HCT116 (cell line): ENCODE data around the gene RASAL2. TPM values are rescaled to one million over a fixed set of nuclear protein-coding genes. Genes with fewer than 3 reads are reported as not detected.
A peak's percentile ranks its signal among the peaks of the same experiment; 100 is the strongest.

Source experiments
- ATAC-seq: fragments of 200-7000 bp; cut with Tn5 transposase; 2 replicates; pipeline ENCODE4 v1.9.1; 2020; ENCODE audit warnings: mild to moderate bottlenecking, moderate library complexity
- BruUV-seq: library from RNA; stranded (reverse); fragments of 400-500 nt; replicated peaks from 2 replicates; lab custom pipeline; 2021; lab: Mats Ljungman, UMichigan
- CTCF ChIA-PET: fragments of 300-600 bp; sonication (Branson Sonifier 250); formaldehyde crosslinking; loops from one replicate; lab custom pipeline; 2021; ENCODE audit warnings: antibody characterized with exemption; lab: Charles Lee
- POLR2A ChIA-PET: fragments of 300-600, 350-600 bp; sonication (Branson Sonifier 250); formaldehyde crosslinking; loops from one replicate; lab custom pipeline; 2021; ENCODE audit warnings: antibody characterized with exemption; lab: Charles Lee
- RAD21 ChIA-PET, 2 experiments: fragments of 300-600 bp; sonication (Branson Sonifier 250); formaldehyde crosslinking; loops; one replicate each; lab custom pipeline; 2023; ENCODE audit warnings: low total read pairs in 2 of 2; ENCODE audit not compliant: uncharacterized antibody in 2 of 2, unreplicated experiment in 2 of 2, low non-redundant PET in 1 of 2; lab: Charles Lee
- DNase-seq: peaks from one replicate; pipeline ENCODE4 v3.0.0-alpha.2; 2010; ENCODE audit warnings: low read depth, low spot score
- H2AFZ ChIP-seq: fragments of 200-600 bp; shearing (Covaris generic), sonication (generic); 2 replicates; pipeline ENCODE4 v1.6.1; 2017; ENCODE audit warnings: low read depth, mixed run types, mixed read lengths, antibody characterized with exemption, low read length; ENCODE audit not compliant: poor library complexity, severe bottlenecking
- H3K27ac ChIP-seq: 2 replicates; pipeline ENCODE4 v1.5.1; 2012; ENCODE audit warnings: low read depth, low read length
- H3K27me3 ChIP-seq: fragments of 200-600 bp; sonication (generic); 2 replicates; pipeline ENCODE4 v1.6.1; 2016; ENCODE audit warnings: mixed run types, low read length, mixed read lengths; ENCODE audit not compliant: insufficient read depth
- H3K36me3 ChIP-seq, 2 experiments: fragments of 200-500 bp in 1 of 2; fragments of 200-600 bp in 1 of 2; sonication (Bioruptor generic) in 1 of 2; sonication (generic) in 1 of 2; 2 replicates each; pipeline versions ENCODE4 v1.5.1 to v1.6.1; 2014 to 2016; ENCODE audit warnings: low read length in 2 of 2, inconsistent platforms in 1 of 2, mixed read lengths in 1 of 2, mixed run types in 1 of 2; ENCODE audit not compliant: insufficient read depth in 2 of 2, control insufficient read depth in 1 of 2
- H3K4me1 ChIP-seq, 2 experiments: fragments of 200-600 bp in 1 of 2; sonication (generic) in 1 of 2; 2 replicates each; pipeline versions ENCODE4 v1.5.1 to v1.6.1; 2012 to 2017; ENCODE audit warnings: low read length in 2 of 2, inconsistent platforms in 1 of 2, mild to moderate bottlenecking in 1 of 2, mixed read lengths in 1 of 2, mixed run types in 1 of 2, moderate library complexity in 1 of 2; ENCODE audit not compliant: insufficient read depth in 2 of 2, control insufficient read depth in 1 of 2
- H3K4me2 ChIP-seq: fragments of 200-600 bp; sonication (generic); 2 replicates; pipeline ENCODE4 v1.6.1; 2017; ENCODE audit warnings: mixed run types, low read length, mixed read lengths
- H3K4me3 ChIP-seq, 2 experiments: fragments of 200-600 bp in 1 of 2; sonication (generic) in 1 of 2; replicated peaks in 1 of 2; 2 replicates each; pipeline ENCODE4 v1.5.1; 2011 to 2016; ENCODE audit warnings: low read length in 2 of 2, control low read depth in 1 of 2, low read depth in 1 of 2, mild to moderate bottlenecking in 1 of 2, mixed read lengths in 1 of 2, mixed run types in 1 of 2
- H3K79me2 ChIP-seq: fragments of 200-600 bp; sonication (generic); 2 replicates; pipeline ENCODE4 v1.6.1; 2017; ENCODE audit warnings: mild to moderate bottlenecking, mixed run types, low read length, moderate library complexity, mixed read lengths; ENCODE audit not compliant: insufficient read depth
- H3K9ac ChIP-seq: fragments of 200-600 bp; sonication (generic); 2 replicates; pipeline ENCODE4 v1.6.1; 2016; ENCODE audit warnings: low read length, mixed read lengths
- H3K9me2 ChIP-seq: fragments of 200-600 bp; sonication (generic), shearing (Covaris generic); 2 replicates; pipeline ENCODE4 v1.6.1; 2017; ENCODE audit warnings: mixed run types, mild to moderate bottlenecking, moderate library complexity; ENCODE audit not compliant: insufficient read depth
- H3K9me3 ChIP-seq, 2 experiments: fragments of 200-500 bp in 1 of 2; fragments of 200-600 bp in 1 of 2; sonication (Bioruptor generic) in 1 of 2; sonication (generic) in 1 of 2; 2 replicates each; pipeline ENCODE4 v1.6.1; 2014 to 2017; ENCODE audit warnings: low read length in 2 of 2, mixed read lengths in 2 of 2, inconsistent platforms in 1 of 2, low read depth in 1 of 2, mild to moderate bottlenecking in 1 of 2, mixed run types in 1 of 2, moderate library complexity in 1 of 2; ENCODE audit not compliant: control insufficient read depth in 1 of 2, insufficient read depth in 1 of 2
- H4K20me1 ChIP-seq: fragments of 200-600 bp; sonication (generic), shearing (Covaris generic); 2 replicates; pipeline ENCODE4 v1.6.1; 2017; ENCODE audit warnings: mixed run types, mild to moderate bottlenecking, moderate library complexity; ENCODE audit not compliant: insufficient read depth
- CTCF ChIP-seq, 3 experiments: fragments of 200-600 bp in 1 of 3; sonication (generic) in 1 of 3; IDR thresholded peaks in 2 of 3; conservative IDR thresholded peaks in 1 of 3; 2 replicates each; pipeline ENCODE4 v1.5.1; 2012 to 2017; ENCODE audit warnings: low read depth in 2 of 3, low read length in 2 of 3, antibody characterized with exemption in 1 of 3, borderline replicate concordance in 1 of 3, control low read depth in 1 of 3, mild to moderate bottlenecking in 1 of 3, mixed read lengths in 1 of 3, mixed run types in 1 of 3, moderate library complexity in 1 of 3; ENCODE audit not compliant: insufficient read depth in 1 of 3
- EGR1 ChIP-seq: IDR thresholded peaks from 2 replicates; pipeline ENCODE4 v1.6.1; 2012; ENCODE audit warnings: low read depth
- EZH2phosphoT487 ChIP-seq: fragments of 200-600 bp; IDR thresholded peaks from 2 replicates; pipeline ENCODE4 v1.6.1; 2018; ENCODE audit warnings: antibody characterized with exemption, borderline replicate concordance
- JUND ChIP-seq: IDR thresholded peaks from 2 replicates; pipeline ENCODE4 v1.6.1; 2012
- MAX ChIP-seq: IDR thresholded peaks from 2 replicates; pipeline ENCODE4 v1.6.1; 2012
- POLR2AphosphoS5 ChIP-seq: IDR thresholded peaks from 2 replicates; pipeline ENCODE4 v1.6.1; 2011; ENCODE audit warnings: mild to moderate bottlenecking, low read depth, low read length, moderate library complexity
- ZBTB33 ChIP-seq: IDR thresholded peaks from 2 replicates; pipeline ENCODE4 v1.6.1; 2011; ENCODE audit warnings: mild to moderate bottlenecking, low read length, moderate library complexity; ENCODE audit not compliant: insufficient replicate concordance; ENCODE audit errors: extremely low read depth
- intact Hi-C: fragments of 100-400 bp; cut with micrococcal nuclease; formaldehyde crosslinking; loops from 2 replicates; pipeline ENCODE4 v1.10.0; 2022
- total RNA-seq: library from RNA; stranded (reverse); gene quantifications from one replicate; pipeline ENCODE4 v1.2.1, GENCODE V29; 2021; ENCODE audit not compliant: unreplicated experiment

The RASAL2 gene
- total RNA-seq, 1 experiment from 2014 or later = 11.7 TPM

DNA sequence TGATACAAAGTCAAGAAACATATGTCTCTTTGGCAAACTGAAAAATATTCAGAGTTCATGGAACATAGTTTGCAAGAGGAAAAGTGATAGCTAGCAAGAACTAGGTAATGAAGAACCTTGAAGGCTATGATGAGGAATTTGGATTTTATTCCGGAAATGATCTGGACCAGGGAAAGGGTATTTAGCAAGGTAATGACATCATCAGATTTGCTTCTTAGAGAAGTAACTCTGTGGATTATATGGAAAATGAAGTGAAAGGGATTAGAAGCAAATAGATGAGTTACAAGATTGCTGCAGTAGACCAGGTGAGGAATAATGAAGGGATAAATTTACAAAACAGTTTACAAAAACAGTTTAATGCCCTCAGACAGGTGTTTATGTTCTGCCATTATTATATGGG lies 197.3 kb downstream of the RASAL2 start:
- no peaks in the 10 kb centered on the region for H4K20me1 ChIP-seq
- intact Hi-C loops = no loop called here
- H3K4me2 ChIP-seq = no peak overlapping the region
- H3K9me2 ChIP-seq = no peaks in the 10 kb centered on the region
- no peaks in the 10 kb centered on the region for H3K27me3 ChIP-seq
- no peaks in the 10 kb centered on the region for H3K36me3 ChIP-seq
- RAD21 ChIA-PET = no interaction called here
- no peak overlapping the region for H3K4me3 ChIP-seq
- no TSS peak for BruUV-seq
- DNase-seq (no peak), ATAC-seq (no peak)
- H3K4me1 ChIP-seq = no peaks in the 10 kb centered on the region
- POLR2A ChIA-PET = no interaction called here
- no peaks in the 10 kb centered on the region for H3K9me3 ChIP-seq
- CTCF ChIA-PET = interaction anchor here (0.9 kb wide), 1 partner anchor 9 kb away, joined by 5 read pairs; no protein-coding TSS in a partner anchor
- TF ChIP-seq EGR1 = no peak
- no peak for TF ChIP-seq MAX
- TF ChIP-seq EZH2phosphoT487 = no peak
- H3K9ac ChIP-seq = no peak overlapping the region
- no peak overlapping the region for H2AFZ ChIP-seq
- no peak overlapping the region for H3K27ac ChIP-seq
- no peaks in the 10 kb centered on the region for H3K79me2 ChIP-seq

DNA sequence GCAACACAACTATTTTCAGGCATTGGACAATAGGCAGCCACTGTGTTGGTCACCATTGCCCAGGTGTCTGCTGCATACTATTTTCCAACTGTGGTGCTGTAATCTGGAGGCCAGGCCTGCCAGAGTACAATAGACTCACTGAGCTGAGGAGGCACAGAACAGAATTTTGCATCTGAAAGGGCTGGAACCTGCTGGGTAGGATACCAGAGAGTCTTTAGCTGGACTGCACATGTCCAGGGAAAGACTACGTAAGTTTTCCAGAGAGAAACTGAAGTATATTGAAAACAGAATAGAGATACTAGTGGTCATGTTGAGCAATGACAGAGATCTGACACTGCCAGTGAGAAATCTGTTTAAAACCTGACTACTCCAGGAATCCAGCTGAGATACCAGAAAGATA lies 200.8 kb downstream of the RASAL2 start:
- H3K9ac ChIP-seq = no peak overlapping the region
- H3K79me2 ChIP-seq = no peaks in the 10 kb centered on the region
- CTCF ChIA-PET = interaction anchor here (0.7 to 1.8 kb wide), 2 partner anchors 12 to 16 kb away, joined by 3 to 6 read pairs; no protein-coding TSS in a partner anchor
- H3K9me3 ChIP-seq = no peaks in the 10 kb centered on the region
- H3K27ac ChIP-seq = no peak overlapping the region
- no peaks in the 10 kb centered on the region for H3K9me2 ChIP-seq
- intact Hi-C loops = no loop called here
- H3K4me1 ChIP-seq = peaks cover 0 to 1% of the 10 kb centered on the region in 2 experiments; a peak in 1 of 4 replicates
- ATAC-seq = peak; percentile 59
- H3K27me3 ChIP-seq = no peaks in the 10 kb centered on the region
- H3K4me2 ChIP-seq = no peak overlapping the region
- peak in 1 of 3 experiments; percentile 35; a peak in 2 of 6 replicates for TF ChIP-seq CTCF (IDR thresholded peaks at IDR 0.05 in 2 of 3, conservative IDR thresholded peaks at IDR 0.05 in 1 of 3; ENCODE audit: borderline replicate concordance in 1 of 3, insufficient read depth in 1 of 3, low read depth in 2 of 3, low read length in 2 of 3)
- TF ChIP-seq POLR2AphosphoS5 = no peak
- no peak for TF ChIP-seq JUND
- TF ChIP-seq ZBTB33 = no peak
- TF ChIP-seq, all 23 proteins: peak for 1
- no peak for DNase-seq
- BruUV-seq = no TSS peak
- POLR2A ChIA-PET = no interaction called here
- RAD21 ChIA-PET = no interaction called here
- Histone ChIP-seq H3K36me3 (no peaks in the 10 kb centered on the region), H3K4me3 (no peak overlapping the region), H4K20me1 (no peaks in the 10 kb centered on the region), H2AFZ (no peak overlapping the region)
